HUES6 (cell line): ENCODE results near the gene CD300LB.

Source experiments
- H3K27ac ChIP-seq: 2 replicates; pipeline ENCODE4 v1.7.0; 2013; ENCODE audit warnings: low read depth, mild to moderate bottlenecking, low read length, inconsistent platforms
- H3K27me3 ChIP-seq: 2 replicates; pipeline ENCODE4 v1.6.1; 2013; ENCODE audit warnings: low read length; ENCODE audit not compliant: control insufficient read depth, insufficient read depth
- H3K36me3 ChIP-seq: 2 replicates; pipeline ENCODE4 v1.6.1; 2013; ENCODE audit warnings: low read length; ENCODE audit not compliant: control insufficient read depth, insufficient read depth
- H3K4me1 ChIP-seq: 2 replicates; pipeline ENCODE4 v1.6.1; 2013; ENCODE audit warnings: low read length; ENCODE audit not compliant: control insufficient read depth, insufficient read depth
- H3K4me3 ChIP-seq: 2 replicates; pipeline ENCODE4 v1.5.1; 2013; ENCODE audit warnings: low read depth, low read length
- H3K9ac ChIP-seq: one replicate; pipeline ENCODE4 v1.6.1; 2013; ENCODE audit warnings: mild to moderate bottlenecking, low read length
- H3K9me3 ChIP-seq: 2 replicates; pipeline ENCODE4 v1.6.1; 2013; ENCODE audit warnings: low read depth, low read length; ENCODE audit not compliant: control insufficient read depth, insufficient read depth

Gene CD300LB

DNA sequence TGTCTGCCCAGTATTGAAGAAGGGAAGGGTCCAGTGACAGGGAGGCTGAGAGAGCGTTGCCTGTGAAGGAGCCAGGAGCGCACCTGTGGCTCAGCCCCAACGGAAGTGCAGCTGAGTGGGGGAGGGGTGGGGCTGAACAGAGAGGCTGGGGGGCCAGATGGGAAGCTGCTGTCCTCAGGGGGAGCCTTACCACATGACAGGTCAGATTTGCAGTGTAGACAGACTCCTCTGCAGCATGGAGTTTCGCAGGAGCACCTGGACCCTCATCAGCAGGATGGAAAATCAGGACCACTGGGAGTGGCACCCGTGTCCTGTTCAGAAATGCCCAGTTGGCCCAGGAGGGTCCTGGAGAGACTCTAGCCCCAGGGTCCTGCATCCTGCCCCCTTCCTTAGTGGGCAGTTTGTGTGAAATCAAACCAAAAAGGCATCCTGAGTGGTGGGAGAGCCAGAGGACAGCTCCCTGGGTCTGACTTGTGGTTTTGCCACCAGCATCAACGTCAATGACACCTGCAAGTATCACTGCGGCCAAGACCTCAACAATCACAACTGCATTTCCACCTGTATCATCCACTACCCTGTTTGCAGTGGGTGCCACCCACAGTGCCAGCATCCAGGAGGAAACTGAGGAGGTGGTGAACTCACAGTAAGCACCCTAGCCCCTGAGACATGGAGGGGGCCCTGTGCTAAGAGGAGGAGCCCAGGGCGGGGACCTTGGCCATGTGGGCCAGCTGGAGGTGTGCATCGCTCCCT lies 57.1 kb downstream of the CD300LB start:
- Histone ChIP-seq H3K36me3 (no peaks in the 10 kb centered on the region), H3K27ac (no peak overlapping the region), H3K9me3 (peaks cover 11% of the 10 kb centered on the region), H3K4me1 (no peaks in the 10 kb centered on the region), H3K4me3 (no peak overlapping the region), H3K9ac (no peak overlapping the region), H3K27me3 (no peaks in the 10 kb centered on the region; the same call in 1 of the 2 replicates)

DNA sequence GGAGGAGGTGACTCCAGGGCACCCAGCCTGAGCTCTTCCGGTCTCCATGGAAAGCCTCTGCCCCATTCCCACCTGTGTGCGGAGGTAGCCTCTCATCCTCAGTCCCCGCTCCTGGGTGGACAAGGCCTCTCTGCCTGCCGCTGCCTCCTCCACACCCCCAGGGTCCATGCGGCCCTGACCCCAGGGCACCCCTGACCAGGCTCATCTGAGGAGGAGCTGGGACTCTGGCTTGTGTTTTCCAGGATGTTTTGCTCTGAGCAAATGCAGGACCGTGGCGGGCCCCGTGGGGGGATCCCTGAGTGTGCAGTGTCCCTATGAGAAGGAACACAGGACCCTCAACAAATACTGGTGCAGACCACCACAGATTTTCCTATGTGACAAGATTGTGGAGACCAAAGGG lies 58.0 kb downstream of the CD300LB start:
- Histone ChIP-seq H3K27me3 (no peaks in the 10 kb centered on the region; the same call in 1 of the 2 replicates), H3K4me1 (no peaks in the 10 kb centered on the region), H3K9ac (no peak overlapping the region), H3K27ac (no peak overlapping the region), H3K36me3 (no peaks in the 10 kb centered on the region), H3K4me3 (no peak overlapping the region), H3K9me3 (peaks cover 11% of the 10 kb centered on the region)

DNA sequence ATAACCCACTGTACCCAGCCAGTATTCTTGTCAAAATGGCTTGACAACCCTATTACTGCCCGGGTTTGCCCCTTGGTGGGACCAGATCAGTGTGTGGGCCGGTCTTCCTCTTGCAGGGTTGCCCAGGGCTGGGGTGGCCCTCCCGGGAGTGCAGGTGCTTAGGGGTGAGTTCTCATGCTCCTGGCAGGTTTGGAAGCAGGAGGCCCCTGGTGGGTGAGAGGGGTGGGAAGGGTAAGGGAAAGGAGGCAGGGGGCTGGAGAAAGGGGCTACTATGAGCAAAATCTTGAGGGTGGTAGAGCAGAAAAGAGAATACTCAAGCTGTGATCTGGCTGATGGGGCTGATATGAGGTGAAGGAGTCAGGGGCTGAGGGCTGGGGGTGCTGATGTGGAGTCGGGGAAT lies 58.4 kb downstream of the CD300LB start:
- no peaks in the 10 kb centered on the region; the same call in 1 of the 2 replicates for H3K27me3 ChIP-seq
- H3K4me1 ChIP-seq: no peaks in the 10 kb centered on the region
- H3K4me3 ChIP-seq: no peak overlapping the region
- H3K36me3 ChIP-seq: no peaks in the 10 kb centered on the region
- H3K27ac ChIP-seq: no peak overlapping the region
- H3K9ac ChIP-seq: no peak overlapping the region
- H3K9me3 ChIP-seq: peaks cover 11% of the 10 kb centered on the region

DNA sequence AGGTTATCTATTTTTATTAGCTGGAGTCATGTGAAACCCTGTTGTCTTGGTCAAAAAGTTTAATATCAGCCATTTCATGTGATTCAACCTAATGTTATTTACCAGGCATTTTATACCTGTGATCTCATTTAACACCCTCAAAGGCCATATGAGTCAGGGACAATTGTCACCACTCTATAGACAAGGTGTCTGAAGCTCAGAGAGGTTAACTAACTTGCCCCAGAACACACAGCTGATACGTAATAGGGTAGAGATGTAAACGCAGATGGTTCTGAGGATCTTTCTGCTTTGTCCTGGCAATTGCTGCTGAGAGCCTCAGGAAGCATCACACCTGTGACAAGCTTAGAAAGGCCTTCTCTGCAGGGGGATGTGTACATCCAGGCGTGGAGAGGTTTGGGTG lies 59.9 kb downstream of the CD300LB start:
- Histone ChIP-seq H3K9me3 (peaks cover 11% of the 10 kb centered on the region), H3K27me3 (peaks cover 13% of the 10 kb centered on the region), H3K4me1 (peaks cover 6% of the 10 kb centered on the region; the same call in 1 of the 2 replicates), H3K27ac (no peak overlapping the region), H3K36me3 (no peaks in the 10 kb centered on the region), H3K9ac (no peak overlapping the region), H3K4me3 (no peak overlapping the region)
